Measurements from ENCODE around the gene ELAVL1.

- TF ChIP-seq ZNF274 (IDR thresholded peaks at IDR 0.05; ENCODE audit: low read depth, low read length): no peak
- no peak for TF ChIP-seq YY1 (IDR thresholded peaks at IDR 0.05; ENCODE audit: insufficient read depth, insufficient read length)
- no peak for TF ChIP-seq SUZ12 (IDR thresholded peaks at IDR 0.05; ENCODE audit: extremely low read depth, insufficient read depth, insufficient read length)
Measured at GRCh38 chr19:7926021-7926726, 79.3 kb downstream of the ELAVL1 start, which contains the start of gene CTXN1.

Measured in NT2/D1 (cell line).